NOMO-1 treated with DMSO at 0.1 percent for 48 hours (cell line): ENCODE measurements around the gene AP3B1.

Experiments used
- DNase-seq: peaks from one replicate; lab custom pipeline; 2025; ENCODE audit not compliant: unreplicated experiment; lab: John Stamatoyannopoulos, UW

The AP3B1 gene

DNA sequence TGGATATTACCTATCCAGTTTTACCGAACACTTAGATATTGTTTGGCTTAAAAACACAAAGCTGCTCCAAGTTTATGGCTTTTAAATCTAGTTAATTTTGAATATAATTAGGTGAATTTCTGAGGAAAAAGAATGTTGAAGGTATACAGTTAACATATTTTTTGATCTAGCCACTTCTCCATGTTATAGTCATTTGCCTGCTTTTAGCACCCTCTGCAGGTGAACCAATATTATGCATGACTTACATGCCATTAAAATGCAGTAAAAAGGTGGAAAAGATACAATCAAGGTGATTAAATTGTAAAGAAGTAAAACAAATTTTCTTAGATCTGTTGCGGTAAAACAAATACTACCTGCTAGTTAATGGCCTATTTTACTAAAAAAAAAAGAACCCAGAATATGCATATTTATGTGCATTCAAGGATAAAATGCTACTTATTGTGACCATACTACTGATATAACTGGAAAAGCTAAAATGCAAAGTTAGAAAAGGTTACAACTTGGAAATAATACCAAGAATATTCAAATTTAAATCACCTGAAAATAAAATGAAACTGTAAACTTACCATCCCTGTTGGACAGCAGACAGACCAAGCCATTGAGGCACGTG lies 132.1 kb downstream of the AP3B1 start:
- DNase-seq, result peak; percentile 46

DNA sequence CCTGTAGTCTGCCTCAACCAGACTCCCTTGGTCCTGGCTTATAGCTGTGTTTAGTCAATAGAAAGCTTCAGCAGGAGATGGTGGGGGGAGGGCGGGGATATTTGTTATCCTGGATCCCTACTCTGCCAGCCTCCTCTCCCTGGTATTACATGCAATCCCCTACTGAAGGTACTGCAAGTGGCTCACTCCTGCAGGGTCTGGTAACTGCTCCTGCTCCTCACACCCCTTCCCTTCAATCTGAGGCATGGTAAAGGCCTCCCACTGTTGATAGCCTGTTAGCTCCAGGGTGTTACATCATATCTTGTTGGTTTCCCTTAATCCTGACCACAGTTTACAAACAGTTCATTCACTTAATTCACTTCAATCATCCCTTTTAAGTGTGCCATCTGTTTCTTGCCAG lies 137.5 kb downstream of the AP3B1 start:
- DNase-seq, result no peak

DNA sequence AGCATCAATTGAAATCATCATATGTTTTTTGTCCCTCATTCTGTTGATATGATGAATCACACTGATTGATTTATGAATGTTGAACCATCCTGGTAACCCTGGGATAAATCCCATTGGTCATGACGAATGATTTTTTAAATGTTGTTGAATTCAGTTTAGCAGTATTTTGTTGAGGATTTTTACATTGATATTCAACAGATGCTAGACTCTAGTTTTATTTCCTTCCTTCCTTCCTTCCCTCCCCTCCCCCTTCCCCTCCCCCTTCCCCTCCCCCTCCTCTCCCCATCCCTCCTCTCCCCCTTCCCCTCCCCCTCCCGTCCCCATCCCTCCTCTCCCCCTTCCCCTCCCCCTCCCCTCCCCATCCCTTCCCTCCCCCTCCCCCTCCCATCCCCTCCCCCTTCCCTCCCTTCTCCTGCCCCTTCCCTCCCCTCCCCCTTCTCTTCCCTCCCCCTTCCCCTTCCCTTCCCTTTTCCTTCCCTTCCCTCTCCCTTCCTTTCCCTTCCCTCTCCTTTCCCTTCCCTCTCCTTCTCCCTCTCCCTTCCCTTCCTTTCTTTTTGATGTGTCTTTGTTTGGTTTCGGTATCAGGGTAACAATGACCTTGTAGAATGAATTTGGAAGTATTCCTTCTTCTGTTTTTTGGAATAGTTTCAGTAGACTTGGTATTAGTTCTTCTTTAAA lies 142.8 kb downstream of the AP3B1 start:
- no peak for DNase-seq

DNA sequence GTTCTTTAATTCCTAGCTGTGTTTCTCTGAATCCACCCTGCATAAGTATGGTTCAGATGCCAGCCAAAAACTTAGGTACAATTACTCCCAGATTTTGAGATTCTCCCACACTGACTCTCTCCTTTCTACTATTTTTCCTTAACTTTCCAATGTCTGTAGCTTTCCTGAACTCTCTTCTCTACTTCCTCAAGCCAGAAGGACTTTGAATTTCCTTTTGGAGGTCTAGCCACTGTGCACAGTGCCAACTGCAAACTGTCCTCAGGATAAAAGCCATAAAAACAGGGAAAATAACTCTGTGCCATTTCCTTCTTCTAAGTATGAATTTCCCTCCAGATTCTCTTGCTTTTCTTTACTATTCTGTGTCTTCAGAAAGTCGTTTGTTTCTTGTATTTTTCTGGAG lies 157.2 kb downstream of the AP3B1 start:
- no peak for DNase-seq

DNA sequence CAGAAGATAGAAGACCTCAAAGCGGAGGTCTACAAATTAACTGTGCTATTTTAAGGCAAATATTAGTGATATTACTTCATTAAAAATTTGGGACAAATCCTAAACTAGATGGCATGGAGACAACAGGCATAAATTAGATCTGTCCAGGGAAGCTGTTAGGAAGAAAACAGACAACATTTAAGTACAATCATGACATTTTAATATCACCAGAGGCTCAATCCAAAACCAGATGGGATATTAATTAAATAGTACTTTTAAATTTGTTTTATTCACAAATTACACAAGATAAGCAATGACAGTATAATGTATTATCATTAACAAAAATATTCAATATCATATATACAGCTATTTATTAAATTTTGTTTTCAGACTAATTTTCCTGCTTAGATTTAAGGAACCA lies 161.1 kb downstream of the AP3B1 start:
- DNase-seq, result no peak

DNA sequence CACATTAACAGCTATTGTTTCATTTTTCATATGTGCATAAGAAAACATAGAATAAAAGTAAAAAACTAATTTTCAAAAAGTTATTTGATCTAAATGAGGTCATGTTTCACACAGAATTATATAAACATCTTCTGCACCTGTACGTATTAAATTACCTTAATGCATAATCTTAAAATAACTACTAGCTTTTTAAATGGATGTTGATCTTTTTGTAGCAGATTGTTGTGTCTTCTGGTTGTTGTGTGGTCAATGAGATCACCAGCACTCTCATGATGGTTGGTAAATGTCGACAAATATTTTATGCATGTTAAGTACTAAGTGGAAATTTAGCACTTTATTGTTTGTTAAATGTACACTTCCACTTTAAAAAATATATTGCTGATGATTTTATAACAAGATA lies 162.0 kb downstream of the AP3B1 start:
- no peak for DNase-seq

DNA sequence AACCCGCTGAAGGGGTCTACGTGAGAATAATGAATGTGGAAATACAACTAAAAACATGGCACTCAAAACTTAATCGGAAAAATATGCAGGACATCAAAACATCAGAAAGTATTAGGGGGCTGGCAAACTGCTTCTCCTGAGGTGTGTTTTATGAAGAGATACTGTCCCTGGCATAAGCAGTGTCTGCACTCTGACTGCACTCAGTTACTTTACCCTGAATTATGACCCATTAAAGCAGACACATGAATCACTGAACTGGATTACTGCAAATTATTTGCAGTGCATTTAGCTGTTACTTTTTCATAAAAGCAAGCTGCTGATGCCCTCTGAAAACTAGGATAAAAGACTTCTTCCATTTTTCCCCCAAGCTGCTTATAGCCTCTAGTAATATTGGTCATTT lies 164.9 kb downstream of the AP3B1 start:
- no peak for DNase-seq

DNA sequence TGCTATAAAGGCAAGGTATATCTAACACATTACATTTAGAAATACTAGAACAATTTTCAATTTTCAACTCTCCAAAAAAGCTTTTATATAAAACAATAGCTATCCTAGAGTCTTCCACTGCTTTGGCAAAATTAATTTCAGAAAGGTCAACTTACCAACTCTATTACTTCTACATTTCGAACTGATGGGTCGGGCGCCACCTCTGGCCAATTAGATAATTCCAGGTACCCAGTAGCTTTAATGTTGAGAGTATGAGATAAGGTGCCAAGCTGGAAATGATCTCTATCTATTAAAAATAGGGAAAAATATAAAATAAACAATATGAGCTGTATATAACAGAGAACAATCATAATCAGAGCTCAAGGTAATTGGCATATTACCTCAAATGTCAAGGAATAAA lies 166.6 kb downstream of the AP3B1 start:
- no peak for DNase-seq

DNA sequence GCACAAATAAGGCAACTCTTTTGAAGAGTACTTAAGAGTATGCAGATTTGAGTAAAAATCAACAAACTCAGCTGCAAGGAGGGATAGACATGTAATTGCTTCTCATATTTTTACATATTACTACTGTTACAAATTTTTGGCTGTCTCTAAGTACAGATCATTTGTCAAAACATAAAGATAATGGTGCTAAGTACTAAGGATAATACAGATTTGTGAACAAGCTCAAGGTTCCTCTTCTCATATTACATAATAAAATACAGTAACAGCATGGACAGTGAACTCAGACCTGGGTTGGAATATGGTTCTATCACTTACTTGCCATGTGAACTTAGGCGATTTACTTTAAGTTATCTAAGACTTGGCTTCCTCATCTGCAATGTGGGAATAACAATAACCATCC lies 168.0 kb downstream of the AP3B1 start:
- no peak for DNase-seq

DNA sequence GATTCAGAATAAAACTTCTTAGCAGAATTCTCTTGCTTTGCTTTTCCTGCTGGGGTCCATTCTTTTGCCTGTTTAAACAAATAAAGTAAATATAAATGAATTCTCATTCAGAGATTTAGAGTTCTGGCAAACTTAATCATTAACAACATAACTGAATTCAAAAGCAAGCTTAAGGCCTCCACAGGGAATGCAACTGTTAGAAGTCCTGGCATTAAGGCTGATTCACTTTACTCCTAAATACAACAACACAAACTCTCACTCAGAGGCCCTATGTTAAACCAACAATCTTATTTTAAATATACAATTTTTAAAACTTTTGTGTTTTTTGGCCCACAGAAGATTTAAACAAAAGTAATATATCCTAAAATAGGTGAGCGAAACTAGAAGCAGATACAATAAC lies 178.3 kb downstream of the AP3B1 start:
- DNase-seq, result no peak

DNA sequence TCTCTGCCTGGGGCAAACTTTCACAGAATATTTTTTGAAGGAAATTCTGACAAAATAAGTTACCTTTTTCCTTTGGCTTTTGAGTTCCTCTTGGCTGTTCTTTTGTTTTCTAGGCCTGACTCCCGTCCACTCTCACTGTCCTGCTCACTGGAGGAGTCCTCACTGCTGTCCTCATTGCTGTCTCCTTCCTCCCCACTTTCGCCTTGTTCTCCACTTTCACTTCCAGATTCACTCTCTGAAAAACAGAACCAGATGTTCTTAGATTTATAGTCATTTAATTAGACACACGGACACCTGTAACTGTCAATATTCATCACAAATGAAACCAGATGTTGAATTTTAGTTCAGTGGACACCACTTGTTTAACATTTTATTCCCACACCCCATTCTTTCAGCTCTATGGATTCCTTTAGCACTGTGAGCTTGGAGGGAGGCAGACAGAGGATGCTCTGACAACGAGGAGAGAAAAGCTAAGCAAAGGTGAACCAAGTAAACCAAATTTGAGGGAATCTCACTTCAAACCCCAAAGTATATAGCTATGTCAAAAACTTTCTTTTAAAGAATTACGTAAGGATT lies 180.7 kb downstream of the AP3B1 start:
- peak; percentile 80 for DNase-seq

DNA sequence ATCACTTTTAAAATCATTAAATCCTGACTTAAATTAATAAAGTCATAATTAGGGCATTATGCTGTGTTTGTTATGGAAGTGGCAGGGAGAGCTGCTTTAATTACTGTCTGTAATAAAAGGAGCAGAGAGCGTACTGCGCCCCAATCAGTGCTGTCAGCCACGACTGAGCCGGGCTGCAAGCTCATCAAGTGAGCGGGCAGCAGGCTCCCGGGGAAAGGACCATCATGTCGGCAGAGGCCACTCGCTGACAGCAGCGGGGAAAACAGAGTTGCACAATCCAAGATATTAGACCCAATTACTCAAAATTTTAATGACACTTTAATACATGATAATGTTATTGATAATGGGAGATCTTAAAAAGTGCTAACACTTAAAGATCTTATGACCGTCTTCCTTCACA lies 181.6 kb downstream of the AP3B1 start:
- no peak for DNase-seq

DNA sequence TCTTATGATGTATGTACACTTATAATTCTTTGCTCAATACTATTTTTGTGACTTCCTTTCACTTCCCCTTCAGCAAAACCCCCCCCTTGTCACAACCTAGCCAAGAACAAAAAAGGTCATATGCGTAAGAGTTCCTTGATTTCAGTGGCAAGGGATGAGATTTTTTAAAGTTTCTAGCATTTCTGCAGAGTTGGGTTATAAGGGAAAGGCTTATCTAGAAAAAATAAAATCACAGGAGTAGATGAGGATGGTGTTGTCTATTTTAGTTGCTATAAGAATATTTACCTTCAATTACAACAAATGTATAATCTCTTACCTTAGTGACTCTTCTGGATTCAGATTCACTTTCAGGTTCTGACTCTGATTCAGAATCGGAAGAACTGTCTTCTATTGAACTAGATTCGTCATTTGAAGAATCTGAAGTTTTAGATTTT lies 184.6 kb downstream of the AP3B1 start:
- DNase-seq, result peak; percentile 81

DNA sequence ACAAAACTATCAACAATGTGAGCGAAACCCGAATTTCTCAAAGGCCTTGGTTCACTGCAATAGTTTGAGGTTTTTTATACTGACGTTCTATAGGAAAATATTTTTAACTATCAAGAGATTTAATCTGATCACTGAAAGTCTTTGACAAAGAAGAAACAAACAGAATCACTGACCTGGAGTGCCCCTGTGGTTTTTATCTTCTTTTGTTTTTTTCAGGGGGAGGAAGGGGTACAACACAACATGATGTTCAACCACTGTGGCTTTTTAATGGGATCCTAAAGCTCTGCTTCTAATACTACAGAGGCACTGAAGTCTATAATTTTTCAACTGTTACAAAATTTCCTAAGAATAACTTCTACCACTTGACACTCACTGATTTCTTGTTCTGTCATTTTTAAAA lies 185.9 kb downstream of the AP3B1 start:
- no peak for DNase-seq

DNA sequence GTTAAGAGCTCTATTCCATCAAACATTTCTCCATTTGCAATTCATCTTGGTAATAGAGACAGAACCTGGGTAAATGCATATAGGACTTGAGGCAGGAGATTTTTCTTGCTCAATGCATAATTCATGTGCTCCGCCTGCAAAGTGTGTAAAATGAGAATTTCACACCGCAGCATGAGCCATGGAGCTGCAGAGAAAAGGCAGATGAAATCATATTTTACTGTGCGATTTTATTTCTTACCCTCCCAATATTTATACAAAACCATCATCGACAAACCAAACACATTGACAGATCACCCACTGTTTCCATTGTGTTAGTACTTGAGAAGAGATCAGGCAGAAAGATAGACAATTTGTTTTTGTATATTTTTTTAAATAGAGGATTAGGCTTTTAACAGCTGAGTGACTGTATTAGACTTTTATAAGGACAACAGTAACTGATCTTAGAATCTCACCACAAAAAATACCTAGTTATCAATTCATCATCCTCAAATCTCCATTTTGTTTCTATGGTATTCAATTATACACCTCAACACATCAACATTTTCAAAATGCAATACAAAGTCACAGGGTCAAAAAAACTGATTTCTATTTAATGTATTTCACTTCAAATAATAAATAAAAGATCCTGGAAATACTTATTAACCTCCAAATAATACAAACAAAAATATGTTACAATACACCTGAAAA lies 191.1 kb downstream of the AP3B1 start:
- no peak for DNase-seq

DNA sequence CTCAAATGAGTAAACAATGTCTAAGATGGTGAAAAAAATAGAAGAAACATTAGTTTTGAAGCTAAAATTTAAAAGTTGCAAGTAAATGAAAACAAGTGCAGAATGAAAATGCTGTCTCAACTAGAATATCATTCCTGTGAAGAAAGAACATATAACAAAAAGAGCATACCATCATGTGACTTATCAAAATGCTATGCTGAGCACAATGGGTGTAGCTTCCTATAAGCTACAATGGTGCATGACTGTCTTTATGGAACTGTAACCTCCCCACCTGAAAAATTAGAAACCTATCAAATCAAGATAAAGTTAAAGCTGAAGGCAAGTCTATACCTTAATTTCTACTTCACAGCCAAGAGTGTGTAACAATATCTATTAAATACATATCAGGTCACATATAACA lies 192.0 kb downstream of the AP3B1 start:
- no peak for DNase-seq

DNA sequence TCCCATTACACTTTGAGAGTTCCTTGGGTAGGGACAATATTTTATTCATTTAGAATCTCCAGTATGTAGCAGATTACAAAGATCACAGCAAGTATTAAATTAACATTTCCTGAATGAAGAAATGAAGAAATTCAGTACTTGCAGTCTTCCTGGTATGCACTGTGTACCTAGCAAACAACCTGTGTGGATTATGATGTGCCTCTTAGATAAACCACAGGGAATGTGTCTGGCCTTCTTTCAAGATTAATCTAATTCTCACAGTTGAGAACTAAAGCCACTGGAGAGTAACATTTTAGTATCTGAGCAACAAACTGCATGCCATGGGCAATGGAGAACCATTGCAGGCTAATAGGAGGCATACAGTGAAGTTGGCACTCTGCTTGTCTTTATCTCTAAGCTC lies 199.4 kb downstream of the AP3B1 start:
- no peak for DNase-seq

DNA sequence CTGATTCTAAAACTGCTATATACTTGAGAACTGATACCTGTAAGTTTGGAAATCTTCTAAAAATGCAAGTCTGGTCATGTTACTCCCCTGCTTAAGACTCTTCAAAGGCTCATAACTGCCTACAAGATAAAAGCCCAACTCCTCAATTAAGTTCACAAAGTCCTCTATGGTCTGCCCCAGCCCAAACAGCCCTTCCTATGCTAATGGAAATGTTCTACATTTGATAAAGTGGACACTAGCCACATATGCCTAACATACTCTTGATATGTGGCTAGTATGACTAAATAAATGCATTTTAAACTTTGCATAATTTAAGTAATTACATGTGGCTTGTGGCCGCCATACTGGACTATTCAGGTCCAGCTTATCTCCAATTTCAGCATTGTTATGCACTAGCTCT lies 204.5 kb downstream of the AP3B1 start:
- DNase-seq, result no peak

DNA sequence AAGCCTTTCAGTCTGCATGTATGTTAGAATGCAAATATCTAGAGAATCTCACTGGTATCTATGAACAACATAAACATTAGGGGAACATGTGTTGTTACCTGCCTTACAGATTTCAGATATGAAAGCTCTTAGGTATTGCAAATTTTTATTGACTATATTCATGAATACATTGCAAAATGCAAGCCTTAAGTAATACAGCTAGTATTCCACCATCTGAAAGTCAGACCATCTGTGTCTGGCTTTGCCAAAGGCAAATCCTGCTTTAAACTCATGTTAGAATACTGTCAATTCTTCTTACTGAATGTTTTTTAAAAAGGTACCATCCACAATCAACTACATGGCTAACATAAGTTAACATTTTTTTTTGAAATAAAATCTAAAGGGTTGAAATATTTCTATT lies 215.6 kb downstream of the AP3B1 start:
- DNase-seq, result no peak

DNA sequence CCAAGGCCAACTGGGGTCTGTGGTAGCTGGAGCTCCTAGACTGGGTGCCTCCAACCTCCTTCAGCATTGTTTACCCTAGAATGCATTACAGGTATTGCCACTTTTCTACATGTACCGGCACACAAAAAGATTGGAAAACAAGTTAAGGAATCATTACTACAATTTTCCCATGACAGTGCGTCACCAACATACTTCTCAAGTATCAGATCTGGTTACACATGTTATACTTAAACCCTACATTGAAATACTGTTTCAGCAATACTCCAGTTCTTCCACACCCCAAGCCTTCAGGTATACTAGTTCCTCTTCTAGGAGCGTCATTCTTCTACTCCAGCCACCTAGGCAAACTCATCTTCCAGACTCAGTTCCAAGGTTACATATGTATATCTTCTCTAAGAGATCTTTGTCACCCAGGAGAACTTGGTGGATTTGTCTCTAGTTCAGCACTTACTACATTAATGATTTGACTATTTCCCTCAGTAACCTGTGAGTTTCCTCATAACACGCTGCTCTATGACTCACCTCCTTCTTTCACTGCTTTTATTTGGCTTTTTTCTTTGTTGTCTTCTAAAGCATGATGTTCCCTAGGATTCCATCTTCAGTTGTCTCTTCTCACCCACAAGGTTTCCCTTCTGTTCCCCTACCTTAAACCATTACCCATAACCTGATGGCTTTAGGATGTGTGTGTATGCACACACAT lies 217.0 kb downstream of the AP3B1 start:
- no peak for DNase-seq

DNA sequence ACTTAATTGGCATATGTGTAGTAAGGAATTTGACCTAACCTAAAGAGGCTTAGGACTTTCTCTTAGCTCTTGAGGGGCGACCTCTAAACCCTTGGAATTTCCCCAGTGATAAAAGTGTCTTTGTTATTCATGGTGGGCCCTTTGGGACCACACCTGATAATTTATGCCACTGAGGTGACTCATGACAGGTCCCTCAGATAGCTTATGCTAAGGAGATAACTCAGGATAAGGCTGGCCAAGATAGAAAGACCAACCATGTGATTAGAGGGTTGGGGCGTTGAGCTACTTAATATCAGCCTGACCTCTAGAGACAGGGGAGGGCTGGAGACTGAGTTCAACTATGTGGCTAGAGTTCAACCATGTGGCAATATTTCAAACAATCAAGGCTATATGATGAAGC lies 218.1 kb downstream of the AP3B1 start:
- DNase-seq, result no peak

DNA sequence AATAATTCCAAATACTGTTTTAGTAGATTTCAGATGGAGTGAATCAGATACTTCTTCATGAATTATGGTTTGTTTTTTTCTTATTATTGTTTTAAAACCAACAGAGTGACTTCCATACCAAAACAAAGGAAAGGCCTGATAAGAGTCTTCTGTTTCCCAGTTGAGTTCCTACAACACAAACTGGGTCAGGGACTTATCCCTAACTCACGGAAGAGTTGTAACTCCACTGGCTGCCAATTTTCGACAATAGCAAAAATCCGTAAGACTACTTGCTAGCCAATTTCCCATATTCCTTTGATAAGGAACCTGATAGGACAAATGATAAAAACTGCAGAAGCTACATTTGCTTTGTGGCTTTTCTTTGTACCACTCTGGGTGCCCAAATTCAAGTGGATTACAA lies 219.2 kb downstream of the AP3B1 start:
- DNase-seq, result no peak
